HG03066 (cell line): Measurements from ENCODE around the gene CDH18.

Experiments
- ATAC-seq: cut with Tn5 transposase; IDR thresholded peaks from one replicate; pipeline ENCODE4 v1.9.1; 2021; ENCODE audit warnings: low read depth; ENCODE audit not compliant: unreplicated experiment

Gene CDH18, protein sequence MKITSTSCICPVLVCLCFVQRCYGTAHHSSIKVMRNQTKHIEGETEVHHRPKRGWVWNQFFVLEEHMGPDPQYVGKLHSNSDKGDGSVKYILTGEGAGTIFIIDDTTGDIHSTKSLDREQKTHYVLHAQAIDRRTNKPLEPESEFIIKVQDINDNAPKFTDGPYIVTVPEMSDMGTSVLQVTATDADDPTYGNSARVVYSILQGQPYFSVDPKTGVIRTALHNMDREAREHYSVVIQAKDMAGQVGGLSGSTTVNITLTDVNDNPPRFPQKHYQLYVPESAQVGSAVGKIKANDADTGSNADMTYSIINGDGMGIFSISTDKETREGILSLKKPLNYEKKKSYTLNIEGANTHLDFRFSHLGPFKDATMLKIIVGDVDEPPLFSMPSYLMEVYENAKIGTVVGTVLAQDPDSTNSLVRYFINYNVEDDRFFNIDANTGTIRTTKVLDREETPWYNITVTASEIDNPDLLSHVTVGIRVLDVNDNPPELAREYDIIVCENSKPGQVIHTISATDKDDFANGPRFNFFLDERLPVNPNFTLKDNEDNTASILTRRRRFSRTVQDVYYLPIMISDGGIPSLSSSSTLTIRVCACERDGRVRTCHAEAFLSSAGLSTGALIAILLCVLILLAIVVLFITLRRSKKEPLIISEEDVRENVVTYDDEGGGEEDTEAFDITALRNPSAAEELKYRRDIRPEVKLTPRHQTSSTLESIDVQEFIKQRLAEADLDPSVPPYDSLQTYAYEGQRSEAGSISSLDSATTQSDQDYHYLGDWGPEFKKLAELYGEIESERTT

DNA sequence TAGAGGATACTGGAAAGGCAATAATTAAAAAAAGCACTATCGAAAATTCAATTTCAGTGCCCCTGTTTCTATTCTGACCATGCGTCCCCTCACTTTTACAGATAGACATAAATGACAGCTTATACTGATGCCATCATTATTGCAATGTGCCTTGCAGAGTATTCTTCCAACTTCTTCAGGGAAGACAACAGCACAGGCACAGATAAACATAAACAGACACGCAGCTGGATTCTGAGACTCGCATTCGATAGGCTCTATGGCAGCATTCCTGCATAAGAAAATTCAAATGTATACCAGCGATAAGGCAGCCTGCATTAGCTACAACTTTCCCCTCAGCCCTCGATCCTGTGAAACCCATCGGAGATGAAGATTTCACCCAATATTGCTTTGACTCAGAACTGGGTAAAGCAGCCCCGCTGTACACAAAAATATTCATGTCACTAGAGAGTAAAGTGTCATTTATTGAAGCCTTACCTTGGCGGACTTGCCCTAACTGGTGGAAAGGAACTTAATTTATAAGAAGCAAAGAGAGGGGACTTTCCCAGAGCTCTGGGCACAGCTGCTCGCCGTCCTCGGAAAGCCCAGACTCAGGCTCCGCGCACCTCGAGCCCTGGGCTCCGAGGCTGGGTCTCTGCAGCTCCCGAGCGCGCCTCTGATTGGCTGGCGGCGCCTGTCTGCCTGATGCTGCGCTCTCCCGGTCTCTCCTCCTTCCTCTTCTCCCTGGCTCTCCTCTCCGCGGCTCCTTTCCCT, at the start of gene CDH18:
CDH18 (minus strand) TSS at position 589 of the 750 bp plus-strand sequence. CDS start 149,214 bp downstream, outside the sequence.
- no peak for ATAC-seq

DNA sequence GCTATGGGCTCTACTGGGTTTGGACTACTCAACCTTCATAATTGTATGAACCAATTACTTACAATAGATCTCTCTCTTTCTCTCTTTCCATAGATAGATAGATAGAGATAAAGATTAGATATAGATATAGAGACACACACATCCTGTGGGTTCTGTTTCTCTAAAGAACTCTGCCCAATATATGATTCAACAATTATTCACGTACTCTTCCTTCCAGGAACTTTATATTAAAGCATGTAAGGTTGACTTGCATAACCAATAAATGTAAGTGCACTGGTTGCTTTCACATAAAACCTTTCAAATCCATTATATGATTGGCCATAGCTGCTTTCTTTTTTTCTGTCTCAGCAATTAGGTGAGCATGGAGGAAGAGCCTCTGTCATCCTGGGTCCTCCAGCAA, 46.7 kb upstream of the CDH18 start:
- ATAC-seq, result no peak

DNA sequence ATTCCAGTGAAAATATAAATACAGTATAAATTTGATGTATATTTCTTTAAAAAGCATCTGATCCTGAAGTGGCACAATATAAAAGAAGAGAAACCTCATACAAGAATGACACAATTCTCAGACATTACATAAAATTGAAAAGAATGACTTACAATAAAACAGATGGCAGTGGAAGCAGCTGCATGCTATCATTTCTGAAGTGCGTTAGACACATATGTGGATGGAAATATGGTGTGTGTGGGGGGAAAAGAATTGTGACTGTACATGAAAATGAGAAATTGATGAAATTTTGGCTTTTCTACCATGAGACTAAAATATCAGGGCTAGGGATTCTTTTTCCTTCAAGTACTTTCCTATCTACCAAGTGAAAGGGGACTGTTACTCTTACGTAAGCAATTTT, 45.9 kb upstream of the CDH18 start:
- ATAC-seq, result no peak

DNA sequence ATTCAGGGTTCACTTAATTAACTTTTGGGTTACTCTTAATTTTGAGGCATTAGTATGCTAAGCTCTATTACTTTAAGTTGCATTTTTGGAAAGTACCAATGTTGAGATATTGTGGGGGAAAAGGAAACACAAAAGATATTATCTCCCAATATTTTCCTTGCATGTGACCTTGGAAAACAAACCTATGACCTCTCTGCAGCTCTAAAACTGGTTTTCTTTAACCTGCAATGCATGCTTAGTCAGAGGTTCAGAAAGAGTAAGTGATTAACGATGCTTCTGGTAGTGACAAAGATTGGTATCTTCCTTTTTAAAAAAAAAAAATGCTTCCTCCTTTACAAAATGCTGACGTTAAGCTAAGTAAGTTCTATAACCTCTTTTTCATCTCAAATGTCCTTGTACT, 44.9 kb upstream of the CDH18 start:
- no peak for ATAC-seq

DNA sequence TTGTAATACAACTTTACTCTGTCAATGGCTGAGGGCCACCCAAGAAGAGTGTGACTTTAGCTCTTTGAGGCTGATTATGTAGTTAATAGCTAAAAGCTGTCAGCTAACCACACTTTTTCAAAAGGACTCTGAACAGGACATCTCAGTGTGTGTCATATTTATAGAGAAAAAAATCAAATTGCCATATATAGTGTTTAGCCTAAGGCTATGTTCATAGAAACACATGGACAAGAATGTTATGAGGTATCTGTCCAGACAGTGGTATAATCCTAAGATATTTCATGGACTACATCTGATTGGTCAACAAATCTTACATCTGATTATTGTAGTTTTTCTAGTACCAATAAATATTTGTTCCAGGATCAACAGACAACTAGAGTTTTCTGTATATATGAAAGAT, 42.1 kb upstream of the CDH18 start:
- no peak for ATAC-seq

DNA sequence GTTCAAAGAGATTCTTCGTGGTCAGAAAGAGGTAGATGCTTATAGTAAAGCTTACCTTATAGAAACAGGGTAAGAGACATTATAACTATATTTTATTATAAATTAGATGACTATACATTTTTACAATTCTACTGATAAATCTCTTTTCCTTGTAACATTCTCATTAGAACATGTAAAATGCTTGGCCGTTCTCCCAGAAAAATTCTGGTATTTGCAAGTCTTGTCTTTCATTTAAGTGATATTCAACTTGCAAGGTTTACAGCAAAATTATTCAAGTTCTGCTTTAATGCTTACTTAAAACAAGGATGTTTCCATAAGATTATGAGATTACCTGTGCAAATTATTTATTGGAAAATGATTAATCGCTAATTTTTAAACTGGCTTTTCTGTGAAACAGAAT, 41.3 kb upstream of the CDH18 start:
- no peak for ATAC-seq

DNA sequence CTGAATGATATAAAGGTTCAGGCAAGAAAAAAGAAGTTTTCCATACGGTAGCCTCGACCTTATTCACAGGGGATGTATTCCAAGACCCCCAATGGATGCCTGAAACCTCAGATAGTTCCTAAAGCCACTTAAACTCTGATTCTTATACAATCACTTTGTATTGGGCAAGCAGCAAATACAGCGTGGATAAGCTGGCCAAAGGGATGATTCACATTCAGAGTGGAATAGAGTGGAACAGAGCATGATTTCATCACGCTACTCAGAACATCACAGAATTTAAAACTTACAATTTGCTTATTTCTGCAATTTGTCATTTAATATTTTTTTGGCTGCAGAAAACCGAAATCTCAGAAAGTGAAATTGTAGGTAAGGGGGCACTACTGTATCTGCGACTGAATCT, 40.5 kb upstream of the CDH18 start:
- ATAC-seq, result no peak

DNA sequence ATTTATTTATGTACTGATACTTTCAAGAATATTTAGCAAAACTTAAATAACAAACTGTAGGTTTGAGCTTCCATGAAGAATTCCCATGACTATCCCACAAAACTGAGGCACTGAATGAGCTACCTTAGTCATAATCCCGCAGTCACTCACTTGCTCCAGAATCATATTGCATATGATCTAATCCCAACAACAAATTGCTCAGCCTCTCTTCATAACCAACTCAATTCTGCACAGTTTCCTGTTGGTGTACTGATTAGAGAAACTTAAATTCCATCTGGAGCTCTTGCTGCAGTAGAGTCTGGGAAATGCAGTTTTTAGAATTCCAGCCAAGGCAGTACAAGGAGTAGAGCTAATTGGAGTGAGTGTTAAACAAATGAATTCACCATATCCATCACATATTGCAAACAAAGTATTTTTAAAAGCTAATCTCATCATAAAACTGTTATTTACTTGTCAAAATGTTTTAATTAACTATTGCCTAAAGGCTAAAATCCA, 35.7 kb upstream of the CDH18 start:
- ATAC-seq, result no peak

DNA sequence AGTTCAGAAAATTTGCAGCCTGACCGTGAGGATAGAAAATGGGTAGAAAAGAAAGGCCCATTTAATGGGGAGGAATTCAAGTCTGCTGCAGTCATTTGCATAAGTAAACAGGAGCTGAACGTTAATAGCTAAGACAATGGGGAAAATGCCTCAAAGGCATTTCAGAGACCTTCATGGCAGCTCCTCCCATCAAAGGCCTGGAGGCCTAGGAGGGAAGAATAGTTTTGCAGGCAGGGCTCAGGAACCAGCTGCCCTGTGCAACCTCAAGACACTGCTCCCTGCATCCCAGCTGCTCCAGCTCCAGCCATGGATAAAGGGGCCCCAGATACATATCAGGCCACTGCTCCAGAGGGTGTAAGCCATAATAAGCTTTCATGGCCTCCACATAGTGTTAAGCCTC, 32.2 kb upstream of the CDH18 start:
- no peak for ATAC-seq

DNA sequence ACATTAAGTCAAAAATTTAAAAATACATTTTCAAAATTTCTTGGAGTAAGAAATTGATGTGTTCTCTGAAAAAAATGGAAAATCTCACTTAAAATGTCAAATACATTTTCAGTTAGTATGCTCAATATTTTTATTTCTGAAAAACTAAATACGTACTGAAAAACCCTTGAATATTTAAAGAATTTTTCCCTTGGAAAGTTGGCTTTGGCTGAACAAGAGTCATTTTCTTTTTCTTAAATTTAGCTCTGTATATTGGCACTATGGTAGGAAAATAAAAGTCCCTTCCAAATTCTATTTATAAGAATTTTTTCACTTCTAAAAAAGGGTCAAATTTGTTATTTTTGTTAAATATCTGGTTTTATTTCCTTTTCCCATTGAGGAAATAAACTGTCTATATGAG, 29.0 kb upstream of the CDH18 start:
- no peak for ATAC-seq

DNA sequence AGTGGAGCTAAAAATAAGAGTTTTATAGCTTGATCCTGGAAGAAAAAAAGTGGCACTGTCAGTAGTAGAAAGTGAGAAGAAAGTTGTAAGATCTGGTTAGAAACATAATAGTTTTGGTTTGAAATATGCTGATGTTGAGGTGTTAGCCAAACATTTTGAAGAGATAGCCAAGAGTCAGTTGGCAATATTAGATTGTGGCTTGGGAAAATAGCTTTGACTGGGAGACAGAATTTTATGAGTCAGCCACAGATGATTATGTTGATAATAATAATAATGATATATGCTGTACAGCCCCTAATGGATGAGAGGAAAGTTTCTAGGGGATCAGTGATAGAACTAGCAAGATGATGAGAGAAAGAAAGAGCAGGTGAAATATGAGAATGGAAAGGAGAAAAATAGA, 12.4 kb upstream of the CDH18 start:
- no peak for ATAC-seq

DNA sequence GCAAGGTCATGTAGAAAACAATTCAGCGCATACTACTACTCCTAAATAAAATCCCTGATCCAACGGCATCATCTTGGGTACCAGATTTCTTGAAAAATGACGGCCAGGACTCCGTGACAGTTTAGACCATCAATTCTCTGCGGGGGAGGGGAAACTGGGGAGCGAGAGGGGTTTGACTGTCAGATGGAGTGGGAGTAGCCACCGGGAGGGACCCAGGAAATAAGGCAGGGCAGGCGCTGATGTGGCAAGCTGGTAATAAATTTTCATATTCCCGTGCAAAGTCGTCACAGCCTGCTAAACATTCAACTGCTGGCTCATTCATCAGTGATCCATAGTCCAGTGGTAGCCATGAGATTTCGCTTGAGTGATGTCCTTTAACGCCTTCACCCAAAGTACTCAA, 457 bp upstream of the CDH18 start:
- no peak for ATAC-seq

DNA sequence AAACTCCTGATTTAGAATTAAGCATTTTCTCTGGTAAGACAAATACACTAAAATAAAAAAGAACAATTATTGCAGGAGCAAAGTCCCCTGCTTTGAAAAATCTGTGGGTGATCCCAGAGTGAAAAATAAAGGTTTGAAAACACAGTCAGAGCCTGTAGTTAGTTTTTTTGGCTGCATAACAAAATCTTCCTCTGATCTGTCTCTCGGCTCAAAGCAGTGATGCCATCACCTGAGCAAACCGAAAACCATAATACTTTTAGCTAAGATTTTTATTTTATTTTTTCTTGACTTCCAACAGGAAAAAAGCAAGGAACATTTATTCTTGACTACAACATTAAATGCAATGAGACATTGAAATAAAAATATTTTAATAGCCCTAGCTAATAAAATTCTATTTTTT, 1.2 kb downstream of the CDH18 start:
- no peak for ATAC-seq

DNA sequence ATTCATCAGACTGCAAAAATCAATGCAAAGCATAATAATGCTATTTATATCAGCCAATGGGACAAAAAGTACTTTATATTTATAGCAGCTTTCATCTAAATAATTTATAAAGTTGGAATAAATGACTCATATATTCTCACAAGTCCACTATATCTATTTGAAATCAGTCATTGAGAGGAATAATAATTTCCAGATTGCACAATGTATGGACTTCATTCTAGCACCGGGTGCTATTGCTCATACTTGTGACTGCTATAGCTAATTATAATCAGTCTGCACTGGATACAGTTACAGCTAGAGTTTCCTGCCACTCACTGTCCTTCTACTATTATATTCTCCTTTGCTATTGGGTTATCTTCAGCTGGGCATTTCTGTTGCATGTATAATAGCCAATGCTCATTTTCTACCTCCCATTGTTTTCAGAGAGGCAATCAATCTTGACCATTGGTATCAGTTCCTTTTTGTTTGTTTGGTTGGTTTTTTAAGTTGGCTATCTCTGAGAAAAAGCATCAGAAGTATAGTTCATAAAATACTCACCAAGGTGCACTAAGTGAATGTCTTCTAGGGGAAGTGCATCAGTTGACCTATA, 1.9 kb downstream of the CDH18 start:
- ATAC-seq, result no peak

DNA sequence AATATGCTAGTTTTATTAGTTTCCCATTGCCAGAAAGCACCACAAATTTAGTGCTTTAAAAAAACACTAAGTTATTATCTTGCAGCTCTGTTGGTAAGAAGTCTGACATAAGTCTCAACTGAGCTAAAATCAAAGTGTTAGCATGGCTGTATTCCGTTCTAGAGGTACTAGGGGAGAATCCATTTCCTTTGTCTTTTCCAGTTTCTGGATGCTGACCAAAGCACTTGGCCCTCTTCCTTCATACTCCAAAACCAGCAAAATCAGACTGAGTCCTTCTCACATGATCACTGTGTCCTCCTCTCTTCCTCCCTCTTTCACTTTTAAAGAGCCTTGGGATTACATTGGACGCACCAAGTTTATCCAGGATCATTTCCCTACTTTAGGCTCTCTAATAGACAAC, 9.5 kb downstream of the CDH18 start:
- ATAC-seq, result no peak

DNA sequence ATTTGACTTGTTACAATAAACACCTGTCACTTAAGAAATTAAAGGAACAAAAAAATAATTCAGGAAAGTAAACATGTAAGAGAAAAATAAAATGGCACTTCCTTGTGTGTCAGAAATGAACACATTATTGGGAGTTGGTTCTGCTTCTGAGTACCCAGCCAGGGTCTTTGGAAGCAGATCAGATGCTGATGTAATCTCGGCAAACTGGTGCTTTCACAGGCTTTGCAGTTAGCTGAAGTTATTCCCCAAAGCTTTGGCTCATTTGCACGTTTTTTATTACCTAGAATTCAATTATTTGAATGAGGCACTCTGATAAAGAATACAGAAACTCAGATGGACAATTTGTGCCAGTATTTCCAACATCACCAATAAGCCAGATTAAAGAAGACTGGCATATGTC, 10.9 kb downstream of the CDH18 start:
- ATAC-seq, result no peak

DNA sequence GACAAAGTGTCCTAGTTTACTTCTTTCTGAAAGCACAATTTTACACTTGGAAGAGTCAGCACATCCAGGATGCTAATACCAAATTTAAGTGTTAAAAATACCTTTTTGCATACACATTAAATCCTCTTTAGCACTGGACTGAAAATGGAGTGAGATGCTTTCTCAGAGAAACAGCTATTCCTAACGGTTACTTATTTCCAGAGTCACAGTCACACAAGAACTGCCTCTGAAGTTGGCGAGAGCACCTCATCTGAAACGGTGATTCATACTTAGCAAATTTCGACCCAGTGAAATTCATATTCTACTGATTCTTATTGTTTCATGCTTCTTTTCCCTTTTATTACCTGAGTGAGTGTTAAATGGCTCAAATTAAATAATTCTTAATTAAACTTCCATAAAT, 12.2 kb downstream of the CDH18 start:
- no peak for ATAC-seq

DNA sequence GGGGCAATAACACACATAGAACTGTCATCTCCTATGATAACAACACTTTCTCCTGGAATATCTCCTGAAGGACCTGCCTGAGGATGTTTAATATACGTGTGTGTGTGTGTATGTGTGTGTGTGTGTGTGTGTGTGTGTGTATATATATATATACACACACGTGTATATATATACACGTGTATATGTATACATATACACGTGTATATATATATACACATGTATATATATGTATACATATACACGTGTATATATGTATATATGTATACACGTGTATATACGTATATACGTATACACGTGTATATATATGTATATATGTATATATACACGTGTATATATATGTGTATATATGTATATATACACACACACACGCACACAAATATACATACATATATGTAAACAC, 27.5 kb downstream of the CDH18 start:
- no peak for ATAC-seq

DNA sequence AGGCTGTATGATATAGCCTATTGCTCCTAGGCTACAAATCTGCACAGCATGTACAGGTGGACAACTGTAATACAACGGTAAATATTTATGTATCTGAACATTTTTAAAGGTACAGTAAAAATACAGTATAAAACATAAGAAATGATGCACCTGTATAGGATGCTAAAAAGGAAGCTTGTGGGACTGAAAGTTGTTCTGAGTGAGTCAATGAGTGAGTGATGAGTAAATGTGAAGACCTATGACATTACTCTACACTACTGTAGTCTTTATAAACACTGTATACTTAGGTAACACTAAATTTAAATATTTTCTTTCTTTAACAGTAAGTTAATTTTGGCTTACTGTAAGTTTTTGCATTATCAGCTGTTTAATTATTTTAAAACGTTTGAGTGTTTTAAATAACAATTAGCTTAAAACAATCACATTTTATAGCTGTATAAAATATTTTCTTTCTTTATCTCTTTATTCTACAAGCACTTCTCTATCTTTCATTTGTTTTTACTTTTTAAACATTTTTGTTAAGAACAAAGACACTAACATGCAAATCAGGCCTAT, 28.1 kb downstream of the CDH18 start:
- ATAC-seq, result no peak

DNA sequence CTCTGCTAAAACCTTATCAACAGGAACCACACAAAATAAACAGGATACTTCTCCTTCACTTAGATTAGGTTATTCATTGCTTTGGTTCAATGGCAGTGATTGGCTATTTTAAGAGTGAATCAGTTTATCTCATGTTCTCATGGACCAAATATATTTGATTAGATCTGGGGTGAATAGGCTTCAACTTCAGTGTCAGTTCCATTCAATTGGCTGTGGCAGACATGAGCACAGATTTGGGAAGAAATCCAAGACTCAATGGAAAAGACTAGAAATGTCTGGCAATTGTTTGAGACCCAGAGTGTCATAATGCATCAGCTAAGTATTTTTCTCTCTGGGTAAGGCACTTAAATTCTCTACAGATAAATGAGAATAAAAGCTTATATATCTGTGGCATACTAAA, 37.1 kb downstream of the CDH18 start:
- no peak for ATAC-seq
